Posterior vena cava (tissue), 2 donors: ENCODE data around the gene LRRC66. TPM values are rescaled to one million over a fixed set of nuclear protein-coding genes. Genes with fewer than 3 reads are reported as not detected.

Experiments used
- DNase-seq: peaks from one replicate; pipeline ENCODE4 v3.0.0-alpha.2; 2020; ENCODE audit warnings: low spot score
- intact Hi-C, 2 donors: fragments of 100-400 bp; cut with DNase I; formaldehyde crosslinking; loops; one replicate each; pipeline versions ENCODE4 v1.14.1 to v1.14.2; 2022 to 2023
- total RNA-seq, 2 donors: library from RNA; stranded (reverse); fragmentation: NEBNext Ultra II Directional; extraction: Animal tissue kit (Norgen Biotek cat#: 25700); gene quantifications; one replicate each; pipeline ENCODE4 v1.2.1, GENCODE V29; 2021
- donor health status: DM: yes; HTN: yes; CAD: no.
- donor health status: DM: yes; HTN: yes; CAD: no.

Gene LRRC66
- total RNA-seq, 2 donors from 2014 or later, result 0.65 to 0.71 TPM

GRCh38 chr4:52017814-52018213 lies 2.3 kb downstream of the LRRC66 start:
- intact Hi-C loops, result no loop called here
- DNase-seq, result no peak

- intact Hi-C loops, result no loop called here
These were observed 3.2 kb downstream of the LRRC66 start for GRCh38 chr4:52016981-52017380.

GRCh38 chr4:52015366-52015765 lies 4.8 kb downstream of the LRRC66 start:
- DNase-seq, result no peak
- intact Hi-C loops, result no loop called here

More at GRCh38 chr4:52016981-52017380, 3.2 kb downstream of the LRRC66 start:
- DNase-seq, result no peak

- DNase-seq, result no peak
- intact Hi-C loops, result no loop called here
These were observed 5.3 kb downstream of the LRRC66 start for GRCh38 chr4:52014903-52015302.

GRCh38 chr4:52012651-52013050 lies 7.5 kb downstream of the LRRC66 start:
- intact Hi-C loops, result no loop called here

GRCh38 chr4:52010986-52011385 lies 9.2 kb downstream of the LRRC66 start:
- intact Hi-C loops, result no loop called here
- DNase-seq, result no peak

More at GRCh38 chr4:52012651-52013050, 7.5 kb downstream of the LRRC66 start:
- no peak for DNase-seq

GRCh38 chr4:52006887-52007286 lies 13.3 kb downstream of the LRRC66 start:
- DNase-seq, result no peak
- intact Hi-C loops, result no loop called here

- DNase-seq, result no peak
- intact Hi-C loops, result no loop called here
These were observed 14.4 kb downstream of the LRRC66 start for GRCh38 chr4:52005604-52006273.

- intact Hi-C loops, result no loop called here
- no peak for DNase-seq
These were observed 15.7 kb downstream of the LRRC66 start for GRCh38 chr4:52004414-52004813.

- no peak for DNase-seq
- intact Hi-C loops, result no loop called here
These were observed 18.5 kb downstream of the LRRC66 start for GRCh38 chr4:52001616-52002015.

GRCh38 chr4:51999250-51999649 lies 20.9 kb downstream of the LRRC66 start:
- DNase-seq, result no peak
- intact Hi-C loops, result no loop called here

GRCh38 chr4:51998837-51999236 lies 21.3 kb downstream of the LRRC66 start:
- intact Hi-C loops, result no loop called here
- DNase-seq, result no peak

GRCh38 chr4:51997647-51998046 lies 22.5 kb downstream of the LRRC66 start:
- no peak for DNase-seq
- intact Hi-C loops, result no loop called here

GRCh38 chr4:51995647-51996220 lies 24.4 kb downstream of the LRRC66 start:
- intact Hi-C loops, result no loop called here

GRCh38 chr4:51965862-51966261 lies 54.3 kb downstream of the LRRC66 start:
- DNase-seq, result no peak
- intact Hi-C loops, result no loop called here

More at GRCh38 chr4:51995647-51996220, 24.4 kb downstream of the LRRC66 start:
- DNase-seq, result no peak

GRCh38 chr4:51963841-51964517 lies 56.2 kb downstream of the LRRC66 start:
- no peak for DNase-seq
- intact Hi-C loops, result no loop called here

- DNase-seq, result no peak
- intact Hi-C loops, result no loop called here
These were observed 59.7 kb downstream of the LRRC66 start for GRCh38 chr4:51960486-51960885.

GRCh38 chr4:51958199-51958968 lies 61.8 kb downstream of the LRRC66 start:
- DNase-seq, result no peak
- intact Hi-C loops, result no loop called here
